Upper lobe of left lung (tissue), 4 donors: ENCODE results near the gene FA2H.

Experiments used
- EP300 ChIP-seq, 4 donors: sonication (generic); formaldehyde crosslinking; IDR thresholded peaks; one replicate each; pipeline ENCODE4 v1.5.1; 2017; ENCODE audit warnings: antibody characterized with exemption in 4 of 4, control low read depth in 2 of 4
- POLR2A ChIP-seq, 4 donors: fragments of 450-650 bp; IDR thresholded peaks; one replicate each; pipeline ENCODE4 v1.5.1; 2016 to 2017; ENCODE audit warnings: antibody characterized with exemption in 4 of 4, mild to moderate bottlenecking in 2 of 4
- TF ChIP-seq, protein P1 (sequence below), 6 experiments: fragments of 450-650 bp in 4 of 6; fragments of 200-600 bp in 2 of 6; sonication (generic) in 2 of 6; IDR thresholded peaks; one replicate each; pipeline ENCODE4 v1.5.1; 2016 to 2019; ENCODE audit warnings: antibody characterized with exemption in 6 of 6

DNA sequence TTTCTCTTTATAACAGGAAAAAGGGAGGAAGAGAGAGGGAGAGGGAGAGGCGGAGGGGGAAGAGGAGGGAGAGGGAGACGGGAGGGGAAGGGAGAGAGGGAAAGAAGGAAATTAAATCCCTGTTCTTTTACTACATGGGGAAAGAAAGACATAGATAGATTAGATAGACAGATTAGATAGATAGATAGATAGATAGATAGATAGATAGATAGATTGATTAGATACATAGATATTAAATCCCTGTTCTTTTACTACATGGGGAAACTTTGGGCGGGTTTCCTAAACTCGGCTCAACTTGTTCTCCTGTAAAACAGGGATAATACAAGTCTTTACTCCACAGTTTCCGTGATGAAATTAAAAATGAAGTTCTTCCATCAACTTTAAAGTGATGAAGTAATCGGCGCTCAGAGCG, 108.6 kb downstream of the FA2H start:
- TF ChIP-seq POLR2A (IDR thresholded peaks at IDR 0.05) (no peak), EP300 (IDR thresholded peaks at IDR 0.05) (no peak)
- TF ChIP-seq, protein P1, sequence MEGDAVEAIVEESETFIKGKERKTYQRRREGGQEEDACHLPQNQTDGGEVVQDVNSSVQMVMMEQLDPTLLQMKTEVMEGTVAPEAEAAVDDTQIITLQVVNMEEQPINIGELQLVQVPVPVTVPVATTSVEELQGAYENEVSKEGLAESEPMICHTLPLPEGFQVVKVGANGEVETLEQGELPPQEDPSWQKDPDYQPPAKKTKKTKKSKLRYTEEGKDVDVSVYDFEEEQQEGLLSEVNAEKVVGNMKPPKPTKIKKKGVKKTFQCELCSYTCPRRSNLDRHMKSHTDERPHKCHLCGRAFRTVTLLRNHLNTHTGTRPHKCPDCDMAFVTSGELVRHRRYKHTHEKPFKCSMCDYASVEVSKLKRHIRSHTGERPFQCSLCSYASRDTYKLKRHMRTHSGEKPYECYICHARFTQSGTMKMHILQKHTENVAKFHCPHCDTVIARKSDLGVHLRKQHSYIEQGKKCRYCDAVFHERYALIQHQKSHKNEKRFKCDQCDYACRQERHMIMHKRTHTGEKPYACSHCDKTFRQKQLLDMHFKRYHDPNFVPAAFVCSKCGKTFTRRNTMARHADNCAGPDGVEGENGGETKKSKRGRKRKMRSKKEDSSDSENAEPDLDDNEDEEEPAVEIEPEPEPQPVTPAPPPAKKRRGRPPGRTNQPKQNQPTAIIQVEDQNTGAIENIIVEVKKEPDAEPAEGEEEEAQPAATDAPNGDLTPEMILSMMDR (IDR thresholded peaks at IDR 0.05), result no peak
